CD14-positive monocyte (primary cell): ENCODE results near the gene ALDH1L2. TPM values are rescaled to one million over a fixed set of nuclear protein-coding genes. Genes with fewer than 3 reads are reported as not detected.

ENCODE experiments used
- DNase-seq, 3 donors: peaks; one replicate each; pipeline ENCODE4 v3.0.0-alpha.2; 2011 to 2022
- H2AFZ ChIP-seq: 2 replicates; pipeline ENCODE4 v1.6.0; 2012; ENCODE audit warnings: mild to moderate bottlenecking, low read depth, low read length, inconsistent platforms; ENCODE audit not compliant: insufficient read depth, poor library complexity, severe bottlenecking
- H3K27ac ChIP-seq, 2 donors: 1 replicate in 1 of 2; 2 replicates in 1 of 2; pipeline ENCODE4 v1.5.1; 2012 to 2013; ENCODE audit warnings: low read length in 2 of 2, control low read depth in 1 of 2, inconsistent platforms in 1 of 2, low read depth in 1 of 2, mild to moderate bottlenecking in 1 of 2
- H3K27me3 ChIP-seq, 2 donors: one replicate each; pipeline versions ENCODE4 v1.6.0 to v1.6.1; 2011 to 2013; ENCODE audit warnings: low read length in 2 of 2; ENCODE audit not compliant: control insufficient read depth in 2 of 2, insufficient read depth in 2 of 2
- H3K36me3 ChIP-seq, 2 donors: replicated peaks in 1 of 2; 1 replicate in 1 of 2; 2 replicates in 1 of 2; pipeline versions ENCODE4 v1.5.1 to v1.6.1; 2012 to 2013; ENCODE audit warnings: low read length in 2 of 2, control low read depth in 1 of 2, inconsistent platforms in 1 of 2, mild to moderate bottlenecking in 1 of 2; ENCODE audit not compliant: insufficient read depth in 2 of 2, control insufficient read depth in 1 of 2
- H3K4me1 ChIP-seq, 2 donors: 1 replicate in 1 of 2; 2 replicates in 1 of 2; pipeline versions ENCODE4 v1.5.1 to v1.6.1; 2012 to 2013; ENCODE audit warnings: low read length in 2 of 2, control low read depth in 1 of 2, inconsistent platforms in 1 of 2, mild to moderate bottlenecking in 1 of 2, moderate library complexity in 1 of 2; ENCODE audit not compliant: insufficient read depth in 2 of 2, control insufficient read depth in 1 of 2
- H3K4me2 ChIP-seq: replicated peaks from 2 replicates; pipeline ENCODE3; 2012; ENCODE audit warnings: low read length, moderate library complexity, mild to moderate bottlenecking; ENCODE audit not compliant: poor library complexity, severe bottlenecking; ENCODE audit errors: extremely low read depth
- H3K4me3 ChIP-seq, 3 experiments: fragments of 200-600 bp in 1 of 3; sonication (generic) in 1 of 3; replicated peaks in 1 of 3; 1 replicate in 2 of 3; 2 replicates in 1 of 3; pipeline ENCODE4 v1.5.1; 2011 to 2013; ENCODE audit warnings: low read length in 3 of 3, mild to moderate bottlenecking in 3 of 3, control low read depth in 2 of 3, low read depth in 2 of 3, inconsistent platforms in 1 of 3, moderate library complexity in 1 of 3
- H3K79me2 ChIP-seq: 2 replicates; pipeline ENCODE4 v1.6.0; 2012; ENCODE audit warnings: mild to moderate bottlenecking, control low read depth, inconsistent platforms, low read length, moderate library complexity; ENCODE audit not compliant: insufficient read depth
- H3K9ac ChIP-seq: 2 replicates; pipeline ENCODE4 v1.6.0; 2017; ENCODE audit warnings: low read length, mild to moderate bottlenecking; ENCODE audit not compliant: insufficient read depth, poor library complexity, severe bottlenecking
- H3K9me3 ChIP-seq, 2 donors: replicated peaks in 1 of 2; 1 replicate in 1 of 2; 2 replicates in 1 of 2; pipeline versions ENCODE4 v1.5.1 to v1.6.1; 2012 to 2013; ENCODE audit warnings: low read length in 2 of 2, control low read depth in 1 of 2; ENCODE audit not compliant: control insufficient read depth in 1 of 2, insufficient read depth in 1 of 2
- H4K20me1 ChIP-seq: 2 replicates; pipeline ENCODE4 v1.6.0; 2012; ENCODE audit warnings: mild to moderate bottlenecking, low read length, control low read depth, moderate library complexity; ENCODE audit not compliant: insufficient read depth
- H3K27ac Mint-ChIP-seq, 7 donors: one replicate each; pipeline ENCODE4 v1.8.0; 2020; ENCODE audit warnings: mild to moderate bottlenecking in 7 of 7, mixed read lengths in 7 of 7, moderate library complexity in 6 of 7, inconsistent platforms in 2 of 7
- H3K27me3 Mint-ChIP-seq, 3 donors: one replicate each; pipeline ENCODE4 v1.8.0; 2021 to 2022; ENCODE audit warnings: low read depth in 3 of 3, mild to moderate bottlenecking in 3 of 3, mixed read lengths in 3 of 3, moderate library complexity in 3 of 3, inconsistent platforms in 1 of 3
- H3K36me3 Mint-ChIP-seq, 2 donors: one replicate each; pipeline ENCODE4 v1.8.0; 2020; ENCODE audit warnings: mixed read lengths in 2 of 2, inconsistent platforms in 1 of 2, mild to moderate bottlenecking in 1 of 2
- H3K4me1 Mint-ChIP-seq: one replicate; pipeline ENCODE4 v1.8.0; 2020; ENCODE audit warnings: mild to moderate bottlenecking, mixed read lengths
- H3K4me3 Mint-ChIP-seq, 2 donors: one replicate each; pipeline ENCODE4 v1.8.0; 2020; ENCODE audit warnings: mild to moderate bottlenecking in 2 of 2, mixed read lengths in 2 of 2, moderate library complexity in 1 of 2
- H3K9me3 Mint-ChIP-seq, 7 donors: one replicate each; pipeline ENCODE4 v1.8.0; 2020 to 2022; ENCODE audit warnings: mixed read lengths in 7 of 7, mild to moderate bottlenecking in 6 of 7, moderate library complexity in 6 of 7, inconsistent platforms in 2 of 7
- WGBS: methylation state at CpG from one replicate; pipeline ENCODE4 v1.1.5; 2013; ENCODE audit warnings: missing lambda C conversion rate; ENCODE audit not compliant: insufficient coverage; 5-methylcytosine and 5-hydroxymethylcytosine counted together
- intact Hi-C, 2 donors: fragments of 100-400 bp; cut with micrococcal nuclease; formaldehyde crosslinking; loops; one replicate each; pipeline versions ENCODE4 v1.15.0 to v1.15.1; 2023
- polyA plus RNA-seq, 3 donors: library from polyadenylated mRNA; depleted of rRNA in 1 of 3; unstranded in 2 of 3; stranded (reverse) in 1 of 3; fragments of 300-500 nt in 2 of 3; fragments of >200 nt in 1 of 3; fragmentation: Illumina TruSeq in 2 of 3; gene quantifications; 1 replicate in 2 of 3; 2 replicates in 1 of 3; pipeline ENCODE4 v1.2.3, GENCODE V29; 2012 to 2021
- TF ChIP-seq, protein P1 (sequence below): fragments of 200-600 bp; IDR thresholded peaks from one replicate; pipeline ENCODE4 v1.8.0; 2022; ENCODE audit warnings: antibody characterized with exemption, mild to moderate bottlenecking

ALDH1L2 gene
- polyA plus RNA-seq, 3 donors, result 0.03 to 0.20 TPM; not detected in 1

DNA sequence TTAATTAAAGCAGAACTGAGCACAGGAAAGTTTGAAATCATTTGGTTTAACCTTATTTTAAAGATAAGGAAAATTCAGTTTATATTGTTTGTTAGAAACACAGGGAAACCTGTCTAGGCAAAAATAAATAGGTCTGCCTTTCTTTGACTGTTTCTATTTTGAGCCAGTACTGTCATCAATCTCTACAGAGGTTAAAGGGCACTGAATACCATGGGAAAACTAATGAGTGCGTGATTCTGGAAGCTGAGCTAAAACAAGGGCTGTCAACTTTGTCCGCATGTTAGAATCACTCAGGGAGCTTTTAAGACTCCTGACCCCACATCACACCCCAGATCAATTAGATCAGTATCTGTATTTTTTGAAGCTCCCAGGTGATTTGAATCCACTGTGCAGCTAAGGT, 59.3 kb downstream of the ALDH1L2 start:
- H4K20me1 ChIP-seq, result no peaks in the 10 kb centered on the region
- no peaks in the 10 kb centered on the region for H3K4me1 ChIP-seq
- H3K36me3 ChIP-seq, result no peaks in the 10 kb centered on the region
- Mint-ChIP-seq H3K4me1 (no peaks in the 10 kb centered on the region), H3K4me3 (no peak overlapping the region), H3K36me3 (peaks cover 9 to 21% of the 10 kb centered on the region in 2 donors), H3K27ac (no peak overlapping the region), H3K27me3 (peaks cover 0 to 2% (median 2%) of the 10 kb centered on the region in 3 donors), H3K9me3 (no peaks in the 10 kb centered on the region)
- H3K9ac ChIP-seq, result no peak overlapping the region
- no peak overlapping the region for H3K4me3 ChIP-seq
- 80% methylated on average over 1 of the region's 2 CpGs for WGBS
- TF ChIP-seq, protein P1, sequence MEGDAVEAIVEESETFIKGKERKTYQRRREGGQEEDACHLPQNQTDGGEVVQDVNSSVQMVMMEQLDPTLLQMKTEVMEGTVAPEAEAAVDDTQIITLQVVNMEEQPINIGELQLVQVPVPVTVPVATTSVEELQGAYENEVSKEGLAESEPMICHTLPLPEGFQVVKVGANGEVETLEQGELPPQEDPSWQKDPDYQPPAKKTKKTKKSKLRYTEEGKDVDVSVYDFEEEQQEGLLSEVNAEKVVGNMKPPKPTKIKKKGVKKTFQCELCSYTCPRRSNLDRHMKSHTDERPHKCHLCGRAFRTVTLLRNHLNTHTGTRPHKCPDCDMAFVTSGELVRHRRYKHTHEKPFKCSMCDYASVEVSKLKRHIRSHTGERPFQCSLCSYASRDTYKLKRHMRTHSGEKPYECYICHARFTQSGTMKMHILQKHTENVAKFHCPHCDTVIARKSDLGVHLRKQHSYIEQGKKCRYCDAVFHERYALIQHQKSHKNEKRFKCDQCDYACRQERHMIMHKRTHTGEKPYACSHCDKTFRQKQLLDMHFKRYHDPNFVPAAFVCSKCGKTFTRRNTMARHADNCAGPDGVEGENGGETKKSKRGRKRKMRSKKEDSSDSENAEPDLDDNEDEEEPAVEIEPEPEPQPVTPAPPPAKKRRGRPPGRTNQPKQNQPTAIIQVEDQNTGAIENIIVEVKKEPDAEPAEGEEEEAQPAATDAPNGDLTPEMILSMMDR, result no peak
- H3K27ac ChIP-seq, result no peak overlapping the region
- H3K9me3 ChIP-seq, result no peaks in the 10 kb centered on the region
- no peak overlapping the region for H3K4me2 ChIP-seq
- intact Hi-C loops, result no loop called here
- DNase-seq, result no peak
- H3K79me2 ChIP-seq, result no peaks in the 10 kb centered on the region
- no peak overlapping the region for H2AFZ ChIP-seq
- no peaks in the 10 kb centered on the region for H3K27me3 ChIP-seq

DNA sequence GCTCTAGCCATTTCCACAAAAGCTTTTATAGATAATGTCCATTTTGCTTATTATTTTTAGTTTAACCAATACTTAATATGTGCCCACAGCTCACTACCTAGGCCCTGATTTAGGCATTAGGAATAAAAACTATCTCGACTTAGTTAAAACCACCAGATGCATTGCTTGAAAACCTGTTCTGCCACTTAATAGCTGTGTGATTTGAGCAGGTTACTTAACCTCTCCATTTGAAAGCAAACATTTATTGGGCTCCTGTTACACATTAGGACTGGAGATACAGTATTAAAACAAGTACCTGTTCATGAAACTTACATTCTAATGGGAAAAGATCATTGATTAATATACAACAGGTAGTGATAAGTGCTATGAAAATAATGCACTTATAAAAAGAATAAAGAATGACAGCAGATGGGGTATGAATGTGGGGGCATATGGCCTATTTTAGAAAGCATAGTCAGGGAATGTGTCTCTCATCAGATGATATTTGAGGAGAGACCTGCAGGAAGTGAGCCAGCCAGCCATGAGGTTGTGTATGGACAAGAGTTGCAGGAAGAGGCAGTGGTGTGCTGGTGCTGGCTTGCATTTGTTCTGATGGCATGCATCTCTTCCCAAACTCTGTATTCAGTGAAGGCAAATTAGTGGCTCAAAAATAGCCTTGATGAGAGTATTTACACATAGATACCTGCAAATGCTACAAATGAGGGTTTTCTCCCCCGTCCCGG, 63.9 kb downstream of the ALDH1L2 start:
- H3K4me2 ChIP-seq, result no peak overlapping the region

More for the DNA sequence above, 63.9 kb downstream of the ALDH1L2 start:
- H3K27ac Mint-ChIP-seq, result peak overlapping the region in 2 of 7 donors; percentile 26 to 61
- Histone ChIP-seq H2AFZ (no peak overlapping the region), H4K20me1 (no peaks in the 10 kb centered on the region), H3K27me3 (no peaks in the 10 kb centered on the region), H3K79me2 (no peaks in the 10 kb centered on the region), H3K27ac (no peak overlapping the region), H3K36me3 (peaks cover 7 to 14% of the 10 kb centered on the region in 2 donors), H3K4me3 (no peak overlapping the region), H3K9me3 (no peaks in the 10 kb centered on the region), H3K4me1 (no peaks in the 10 kb centered on the region), H3K9ac (no peak overlapping the region)
- TF ChIP-seq, protein P1, result no peak
- H3K36me3 Mint-ChIP-seq, result peaks cover 20 to 38% of the 10 kb centered on the region in 2 donors
- H3K4me1 Mint-ChIP-seq, result no peaks in the 10 kb centered on the region
- WGBS, result no CpG with 5 or more reads among the region's 3 CpGs
- H3K27me3 Mint-ChIP-seq, result no peaks in the 10 kb centered on the region
- no peaks in the 10 kb centered on the region for H3K9me3 Mint-ChIP-seq
- intact Hi-C loops, result no loop called here
- H3K4me3 Mint-ChIP-seq, result no peak overlapping the region
- DNase-seq, result no peak
